ENCODE measurements around the gene IL17RE. TPM values are rescaled to one million over a fixed set of nuclear protein-coding genes. Genes with fewer than 3 reads are reported as not detected.

Gene IL17RE
- total and polyA plus RNA-seq, 9 of the 15 experiments (the other 6 are each of a cell fraction or from before 2014, with no cell fraction given), result 0.32 to 1.9 (median 0.51) TPM; not detected in 4

DNA sequence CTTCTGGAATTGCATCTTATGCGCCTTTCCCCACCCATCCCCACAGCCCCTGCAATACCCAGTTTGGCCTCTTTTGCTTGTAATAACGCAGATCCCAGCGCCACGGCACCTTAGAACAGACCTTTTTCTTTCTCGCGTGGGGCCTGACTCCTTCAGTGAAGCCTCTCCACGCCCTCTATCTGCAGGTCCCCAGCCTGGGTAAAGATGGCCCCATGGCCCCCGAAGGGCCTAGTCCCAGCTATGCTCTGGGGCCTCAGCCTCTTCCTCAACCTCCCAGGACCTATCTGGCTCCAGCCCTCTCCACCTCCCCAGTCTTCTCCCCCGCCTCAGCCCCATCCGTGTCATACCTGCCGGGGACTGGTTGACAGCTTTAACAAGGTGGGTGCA, 31.6 kb downstream of the IL17RE start (continued):
- TF ChIP-seq, protein P1, sequence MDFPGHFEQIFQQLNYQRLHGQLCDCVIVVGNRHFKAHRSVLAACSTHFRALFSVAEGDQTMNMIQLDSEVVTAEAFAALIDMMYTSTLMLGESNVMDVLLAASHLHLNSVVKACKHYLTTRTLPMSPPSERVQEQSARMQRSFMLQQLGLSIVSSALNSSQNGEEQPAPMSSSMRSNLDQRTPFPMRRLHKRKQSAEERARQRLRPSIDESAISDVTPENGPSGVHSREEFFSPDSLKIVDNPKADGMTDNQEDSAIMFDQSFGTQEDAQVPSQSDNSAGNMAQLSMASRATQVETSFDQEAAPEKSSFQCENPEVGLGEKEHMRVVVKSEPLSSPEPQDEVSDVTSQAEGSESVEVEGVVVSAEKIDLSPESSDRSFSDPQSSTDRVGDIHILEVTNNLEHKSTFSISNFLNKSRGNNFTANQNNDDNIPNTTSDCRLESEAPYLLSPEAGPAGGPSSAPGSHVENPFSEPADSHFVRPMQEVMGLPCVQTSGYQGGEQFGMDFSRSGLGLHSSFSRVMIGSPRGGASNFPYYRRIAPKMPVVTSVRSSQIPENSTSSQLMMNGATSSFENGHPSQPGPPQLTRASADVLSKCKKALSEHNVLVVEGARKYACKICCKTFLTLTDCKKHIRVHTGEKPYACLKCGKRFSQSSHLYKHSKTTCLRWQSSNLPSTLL (IDR thresholded peaks at IDR 0.05), result no peak
- TF ChIP-seq RBM14 (IDR thresholded peaks at IDR 0.05; ENCODE audit: borderline replicate concordance, insufficient read depth, low read depth, low read length), result no peak
- no peak for TF ChIP-seq ZNF253 (CRISPR knock-in tag; conservative IDR thresholded peaks at IDR 0.05)
- TF ChIP-seq NR3C1 (CRISPR knock-in tag; IDR thresholded peaks at IDR 0.05), result no peak
- no peak for TF ChIP-seq ZNF12 (CRISPR knock-in tag; IDR thresholded peaks at IDR 0.05)
- no peak for TF ChIP-seq SAP30 (IDR thresholded peaks at IDR 0.05; ENCODE audit: borderline replicate concordance, insufficient read depth, low read depth, low read length, poor library complexity, severe bottlenecking)
- no peak for TF ChIP-seq FOXK1 (CRISPR knock-in tag; IDR thresholded peaks at IDR 0.05; ENCODE audit: borderline replicate concordance)
- TF ChIP-seq ZNF561 (CRISPR knock-in tag; conservative IDR thresholded peaks at IDR 0.05), result no peak
- TF ChIP-seq PRMT5 (CRISPR knock-in tag; IDR thresholded peaks at IDR 0.05), result no peak
- TF ChIP-seq SMARCA5 (IDR thresholded peaks at IDR 0.05), result no peak
- TF ChIP-seq, protein P2, sequence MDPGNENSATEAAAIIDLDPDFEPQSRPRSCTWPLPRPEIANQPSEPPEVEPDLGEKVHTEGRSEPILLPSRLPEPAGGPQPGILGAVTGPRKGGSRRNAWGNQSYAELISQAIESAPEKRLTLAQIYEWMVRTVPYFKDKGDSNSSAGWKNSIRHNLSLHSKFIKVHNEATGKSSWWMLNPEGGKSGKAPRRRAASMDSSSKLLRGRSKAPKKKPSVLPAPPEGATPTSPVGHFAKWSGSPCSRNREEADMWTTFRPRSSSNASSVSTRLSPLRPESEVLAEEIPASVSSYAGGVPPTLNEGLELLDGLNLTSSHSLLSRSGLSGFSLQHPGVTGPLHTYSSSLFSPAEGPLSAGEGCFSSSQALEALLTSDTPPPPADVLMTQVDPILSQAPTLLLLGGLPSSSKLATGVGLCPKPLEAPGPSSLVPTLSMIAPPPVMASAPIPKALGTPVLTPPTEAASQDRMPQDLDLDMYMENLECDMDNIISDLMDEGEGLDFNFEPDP (CRISPR knock-in tag; IDR thresholded peaks at IDR 0.05), result no peak
- TF ChIP-seq MXI1 (IDR thresholded peaks at IDR 0.05; ENCODE audit: low read depth, low read length), result no peak
- TF ChIP-seq, protein P3, sequence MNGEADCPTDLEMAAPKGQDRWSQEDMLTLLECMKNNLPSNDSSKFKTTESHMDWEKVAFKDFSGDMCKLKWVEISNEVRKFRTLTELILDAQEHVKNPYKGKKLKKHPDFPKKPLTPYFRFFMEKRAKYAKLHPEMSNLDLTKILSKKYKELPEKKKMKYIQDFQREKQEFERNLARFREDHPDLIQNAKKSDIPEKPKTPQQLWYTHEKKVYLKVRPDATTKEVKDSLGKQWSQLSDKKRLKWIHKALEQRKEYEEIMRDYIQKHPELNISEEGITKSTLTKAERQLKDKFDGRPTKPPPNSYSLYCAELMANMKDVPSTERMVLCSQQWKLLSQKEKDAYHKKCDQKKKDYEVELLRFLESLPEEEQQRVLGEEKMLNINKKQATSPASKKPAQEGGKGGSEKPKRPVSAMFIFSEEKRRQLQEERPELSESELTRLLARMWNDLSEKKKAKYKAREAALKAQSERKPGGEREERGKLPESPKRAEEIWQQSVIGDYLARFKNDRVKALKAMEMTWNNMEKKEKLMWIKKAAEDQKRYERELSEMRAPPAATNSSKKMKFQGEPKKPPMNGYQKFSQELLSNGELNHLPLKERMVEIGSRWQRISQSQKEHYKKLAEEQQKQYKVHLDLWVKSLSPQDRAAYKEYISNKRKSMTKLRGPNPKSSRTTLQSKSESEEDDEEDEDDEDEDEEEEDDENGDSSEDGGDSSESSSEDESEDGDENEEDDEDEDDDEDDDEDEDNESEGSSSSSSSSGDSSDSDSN (IDR thresholded peaks at IDR 0.05; ENCODE audit: borderline replicate concordance in 1 of 2, low read depth in 2 of 2, low read length in 2 of 2), result peak in 1 of 2 experiments; percentile 28; a peak in 1 of 4 replicates
- no peak for TF ChIP-seq ZNF589 (CRISPR knock-in tag; IDR thresholded peaks at IDR 0.05; ENCODE audit: low read depth)
- TF ChIP-seq, protein P4, sequence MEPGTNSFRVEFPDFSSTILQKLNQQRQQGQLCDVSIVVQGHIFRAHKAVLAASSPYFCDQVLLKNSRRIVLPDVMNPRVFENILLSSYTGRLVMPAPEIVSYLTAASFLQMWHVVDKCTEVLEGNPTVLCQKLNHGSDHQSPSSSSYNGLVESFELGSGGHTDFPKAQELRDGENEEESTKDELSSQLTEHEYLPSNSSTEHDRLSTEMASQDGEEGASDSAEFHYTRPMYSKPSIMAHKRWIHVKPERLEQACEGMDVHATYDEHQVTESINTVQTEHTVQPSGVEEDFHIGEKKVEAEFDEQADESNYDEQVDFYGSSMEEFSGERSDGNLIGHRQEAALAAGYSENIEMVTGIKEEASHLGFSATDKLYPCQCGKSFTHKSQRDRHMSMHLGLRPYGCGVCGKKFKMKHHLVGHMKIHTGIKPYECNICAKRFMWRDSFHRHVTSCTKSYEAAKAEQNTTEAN (CRISPR knock-in tag; IDR thresholded peaks at IDR 0.05), result no peak
- TF ChIP-seq ZC3H4 (CRISPR knock-in tag; IDR thresholded peaks at IDR 0.05; ENCODE audit: borderline replicate concordance), result peak; percentile 79; the same call in 1 of the 2 replicates
- no peak for TF ChIP-seq MEF2A (IDR thresholded peaks at IDR 0.05; ENCODE audit: control insufficient read depth, low read depth, low read length)
- 0 out of 2 replicates have a peak, but pooled peaks have one; percentile 24 for TF ChIP-seq ZBTB17 (CRISPR knock-in tag; IDR thresholded peaks at IDR 0.05)
- no peak for TF ChIP-seq PHF20 (IDR thresholded peaks at IDR 0.05; ENCODE audit: partially characterized antibody)
- TF ChIP-seq, protein P5, sequence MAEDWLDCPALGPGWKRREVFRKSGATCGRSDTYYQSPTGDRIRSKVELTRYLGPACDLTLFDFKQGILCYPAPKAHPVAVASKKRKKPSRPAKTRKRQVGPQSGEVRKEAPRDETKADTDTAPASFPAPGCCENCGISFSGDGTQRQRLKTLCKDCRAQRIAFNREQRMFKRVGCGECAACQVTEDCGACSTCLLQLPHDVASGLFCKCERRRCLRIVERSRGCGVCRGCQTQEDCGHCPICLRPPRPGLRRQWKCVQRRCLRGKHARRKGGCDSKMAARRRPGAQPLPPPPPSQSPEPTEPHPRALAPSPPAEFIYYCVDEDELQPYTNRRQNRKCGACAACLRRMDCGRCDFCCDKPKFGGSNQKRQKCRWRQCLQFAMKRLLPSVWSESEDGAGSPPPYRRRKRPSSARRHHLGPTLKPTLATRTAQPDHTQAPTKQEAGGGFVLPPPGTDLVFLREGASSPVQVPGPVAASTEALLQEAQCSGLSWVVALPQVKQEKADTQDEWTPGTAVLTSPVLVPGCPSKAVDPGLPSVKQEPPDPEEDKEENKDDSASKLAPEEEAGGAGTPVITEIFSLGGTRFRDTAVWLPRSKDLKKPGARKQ (CRISPR knock-in tag; IDR thresholded peaks at IDR 0.05), result no peak

Measured in K562 (cell line).